SU-DHL-6 (cell line): ENCODE measurements around the gene ARF3.

ENCODE experiments used
- H2AFZ ChIP-seq: fragments of 200-600 bp; sonication (generic); 2 replicates; pipeline ENCODE4 v1.6.1; 2014; ENCODE audit warnings: low read depth, mild to moderate bottlenecking, moderate library complexity, mixed read lengths, antibody characterized with exemption, low read length; ENCODE audit not compliant: severe bottlenecking
- H3F3A ChIP-seq: fragments of 200-600 bp; shearing (Covaris generic); 2 replicates; pipeline ENCODE4 v1.6.0; 2016; ENCODE audit warnings: antibody characterized with exemption, mild to moderate bottlenecking; ENCODE audit not compliant: insufficient read depth
- H3K27ac ChIP-seq: fragments of 200-600 bp; sonication (generic); 2 replicates; pipeline ENCODE4 v1.5.1; 2016; ENCODE audit warnings: low read depth, mild to moderate bottlenecking, low read length, moderate library complexity, mixed read lengths
- H3K27me3 ChIP-seq: fragments of 200-600 bp; sonication (generic), shearing (Covaris generic); 2 replicates; pipeline ENCODE4 v1.6.0; 2014; ENCODE audit warnings: mild to moderate bottlenecking, low read length
- H3K36me3 ChIP-seq: fragments of 200-600 bp; sonication (generic); 2 replicates; pipeline ENCODE4 v1.6.1; 2014; ENCODE audit warnings: mild to moderate bottlenecking, low read length, mixed read lengths
- H3K4me2 ChIP-seq: fragments of 300-600, 200-600 bp; shearing (Covaris generic), sonication (generic); 2 replicates; pipeline ENCODE4 v1.6.0; 2014; ENCODE audit warnings: low read length, low read depth, mild to moderate bottlenecking; ENCODE audit not compliant: poor library complexity, severe bottlenecking
- H3K4me3 ChIP-seq: fragments of 200-600 bp; sonication (generic); 2 replicates; pipeline ENCODE4 v1.5.1; 2014; ENCODE audit warnings: antibody characterized with exemption, low read length, mild to moderate bottlenecking, mixed read lengths; ENCODE audit not compliant: insufficient read depth, poor library complexity, severe bottlenecking
- H3K79me2 ChIP-seq: fragments of 200-600 bp; sonication (generic); 2 replicates; pipeline ENCODE4 v1.6.1; 2014; ENCODE audit warnings: mild to moderate bottlenecking, low read length, moderate library complexity; ENCODE audit not compliant: insufficient read depth
- H3K9ac ChIP-seq: fragments of 200-600 bp; sonication (generic); 2 replicates; pipeline ENCODE4 v1.7.0; 2014; ENCODE audit warnings: mild to moderate bottlenecking, low read length
- H3K9me2 ChIP-seq: fragments of 200-600 bp; sonication (generic); replicated peaks from 2 replicates; pipeline ENCODE4 v1.6.1; 2014; ENCODE audit warnings: low read length; ENCODE audit not compliant: insufficient read depth
- H3K9me3 ChIP-seq: fragments of 200-600 bp; sonication (generic); 2 replicates; pipeline ENCODE4 v1.6.1; 2014; ENCODE audit warnings: low read length, mixed read lengths; ENCODE audit not compliant: insufficient read depth
- H4K20me1 ChIP-seq: fragments of 200-600 bp; sonication (generic); 2 replicates; pipeline ENCODE4 v1.6.1; 2014; ENCODE audit warnings: low read depth, mild to moderate bottlenecking, antibody characterized with exemption, low read length, moderate library complexity, mixed read lengths
- EZH2phosphoT487 ChIP-seq: fragments of 200-600 bp; sonication (generic), shearing (Covaris generic); conservative IDR thresholded peaks from 2 replicates; pipeline ENCODE4 v1.6.1; 2018; ENCODE audit warnings: mild to moderate bottlenecking, antibody characterized with exemption, low read length, moderate library complexity, mixed read lengths
- TF ChIP-seq, protein P1 (sequence below): fragments of 200-600 bp; sonication (generic); IDR thresholded peaks from one replicate; pipeline ENCODE4 v1.5.1; 2017; ENCODE audit warnings: antibody characterized with exemption, mild to moderate bottlenecking, low read length, moderate library complexity; ENCODE audit not compliant: insufficient read depth, poor library complexity, severe bottlenecking

ARF3 gene

DNA sequence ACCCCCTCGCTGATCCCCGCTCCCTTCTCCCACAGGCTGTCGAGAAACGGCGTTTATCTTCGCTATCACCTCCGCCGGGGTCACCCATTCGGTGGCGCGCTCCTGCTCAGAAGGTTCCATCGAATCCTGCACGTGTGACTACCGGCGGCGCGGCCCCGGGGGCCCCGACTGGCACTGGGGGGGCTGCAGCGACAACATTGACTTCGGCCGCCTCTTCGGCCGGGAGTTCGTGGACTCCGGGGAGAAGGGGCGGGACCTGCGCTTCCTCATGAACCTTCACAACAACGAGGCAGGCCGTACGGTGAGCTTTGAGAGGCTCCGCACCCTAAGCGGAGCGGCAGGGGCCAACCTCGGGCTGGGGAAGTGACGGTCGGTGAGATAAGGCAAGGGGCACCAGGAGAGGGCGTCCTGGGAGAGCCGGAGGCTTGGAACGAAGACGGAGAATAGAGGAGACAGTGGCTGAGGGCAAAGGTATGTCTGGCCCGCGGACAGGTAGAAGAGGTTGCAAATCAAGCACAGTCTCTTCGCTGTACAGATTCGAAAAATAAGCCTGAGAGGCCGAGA is 23.2 kb upstream of the ARF3 start:
- Histone ChIP-seq H2AFZ (no peak overlapping the region), H3K9me3 (no peaks in the 10 kb centered on the region), H3K9ac (no peak overlapping the region), H3K27ac (no peak overlapping the region), H3K4me3 (no peak overlapping the region), H3K9me2 (no peaks in the 10 kb centered on the region), H3K79me2 (no peaks in the 10 kb centered on the region), H3K36me3 (no peaks in the 10 kb centered on the region), H3F3A (no peaks in the 10 kb centered on the region), H3K4me2 (peak overlapping the region; percentile 29), H4K20me1 (no peaks in the 10 kb centered on the region), H3K27me3 (no peaks in the 10 kb centered on the region)
- TF ChIP-seq EZH2phosphoT487 = no peak
- TF ChIP-seq, protein P1, sequence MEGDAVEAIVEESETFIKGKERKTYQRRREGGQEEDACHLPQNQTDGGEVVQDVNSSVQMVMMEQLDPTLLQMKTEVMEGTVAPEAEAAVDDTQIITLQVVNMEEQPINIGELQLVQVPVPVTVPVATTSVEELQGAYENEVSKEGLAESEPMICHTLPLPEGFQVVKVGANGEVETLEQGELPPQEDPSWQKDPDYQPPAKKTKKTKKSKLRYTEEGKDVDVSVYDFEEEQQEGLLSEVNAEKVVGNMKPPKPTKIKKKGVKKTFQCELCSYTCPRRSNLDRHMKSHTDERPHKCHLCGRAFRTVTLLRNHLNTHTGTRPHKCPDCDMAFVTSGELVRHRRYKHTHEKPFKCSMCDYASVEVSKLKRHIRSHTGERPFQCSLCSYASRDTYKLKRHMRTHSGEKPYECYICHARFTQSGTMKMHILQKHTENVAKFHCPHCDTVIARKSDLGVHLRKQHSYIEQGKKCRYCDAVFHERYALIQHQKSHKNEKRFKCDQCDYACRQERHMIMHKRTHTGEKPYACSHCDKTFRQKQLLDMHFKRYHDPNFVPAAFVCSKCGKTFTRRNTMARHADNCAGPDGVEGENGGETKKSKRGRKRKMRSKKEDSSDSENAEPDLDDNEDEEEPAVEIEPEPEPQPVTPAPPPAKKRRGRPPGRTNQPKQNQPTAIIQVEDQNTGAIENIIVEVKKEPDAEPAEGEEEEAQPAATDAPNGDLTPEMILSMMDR = no peak

DNA sequence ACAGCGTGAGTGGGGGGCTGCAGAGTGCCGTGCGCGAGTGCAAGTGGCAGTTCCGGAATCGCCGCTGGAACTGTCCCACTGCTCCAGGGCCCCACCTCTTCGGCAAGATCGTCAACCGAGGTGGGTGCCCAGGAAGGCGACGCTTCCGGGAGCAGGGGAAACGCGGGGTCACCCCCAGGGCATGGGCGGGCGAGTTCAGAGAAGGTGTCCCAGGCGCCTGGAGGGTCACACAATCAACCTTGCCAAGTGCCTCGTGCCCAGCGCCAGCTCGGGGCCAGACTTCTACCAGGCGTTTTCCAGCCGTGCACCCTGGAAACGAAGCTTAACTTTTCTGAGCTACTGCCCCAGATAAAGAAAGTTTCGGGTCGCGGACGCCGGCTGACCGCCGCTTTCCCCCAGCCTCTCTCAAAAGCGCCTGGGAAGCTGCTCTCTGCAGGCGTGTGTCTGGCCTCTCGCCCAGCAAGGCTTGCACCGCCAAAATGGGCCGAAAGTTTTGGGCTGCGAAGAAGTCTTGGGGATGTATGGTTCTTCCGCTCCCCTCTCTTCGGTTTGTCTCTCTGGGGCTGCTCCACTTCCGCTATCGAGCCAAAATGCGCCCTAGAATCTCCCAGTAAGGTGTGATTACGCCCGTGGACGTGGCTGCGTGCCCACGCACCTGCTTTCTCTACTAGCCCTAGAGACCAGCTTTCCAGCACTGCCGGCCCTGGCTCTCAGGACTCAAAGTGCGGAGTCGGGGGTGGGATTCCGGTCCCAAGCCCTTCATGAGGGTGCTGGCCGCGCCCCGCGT is 22.5 kb upstream of the ARF3 start:
- H3K79me2 ChIP-seq = no peaks in the 10 kb centered on the region
- no peaks in the 10 kb centered on the region for H3K27me3 ChIP-seq
- no peaks in the 10 kb centered on the region for H3F3A ChIP-seq
- no peak overlapping the region for H3K27ac ChIP-seq
- H4K20me1 ChIP-seq = no peaks in the 10 kb centered on the region
- no peaks in the 10 kb centered on the region for H3K9me3 ChIP-seq
- H3K9me2 ChIP-seq = no peaks in the 10 kb centered on the region
- 0 out of 2 replicates have a peak overlapping the region, but pooled peaks have one; percentile 9 for H3K9ac ChIP-seq
- TF ChIP-seq, protein P1 = no peak
- no peak for TF ChIP-seq EZH2phosphoT487
- H3K36me3 ChIP-seq = no peaks in the 10 kb centered on the region
- H2AFZ ChIP-seq = peak overlapping the region; percentile 2
- H3K4me2 ChIP-seq = peak overlapping the region; percentile 29
- H3K4me3 ChIP-seq = no peak overlapping the region

DNA sequence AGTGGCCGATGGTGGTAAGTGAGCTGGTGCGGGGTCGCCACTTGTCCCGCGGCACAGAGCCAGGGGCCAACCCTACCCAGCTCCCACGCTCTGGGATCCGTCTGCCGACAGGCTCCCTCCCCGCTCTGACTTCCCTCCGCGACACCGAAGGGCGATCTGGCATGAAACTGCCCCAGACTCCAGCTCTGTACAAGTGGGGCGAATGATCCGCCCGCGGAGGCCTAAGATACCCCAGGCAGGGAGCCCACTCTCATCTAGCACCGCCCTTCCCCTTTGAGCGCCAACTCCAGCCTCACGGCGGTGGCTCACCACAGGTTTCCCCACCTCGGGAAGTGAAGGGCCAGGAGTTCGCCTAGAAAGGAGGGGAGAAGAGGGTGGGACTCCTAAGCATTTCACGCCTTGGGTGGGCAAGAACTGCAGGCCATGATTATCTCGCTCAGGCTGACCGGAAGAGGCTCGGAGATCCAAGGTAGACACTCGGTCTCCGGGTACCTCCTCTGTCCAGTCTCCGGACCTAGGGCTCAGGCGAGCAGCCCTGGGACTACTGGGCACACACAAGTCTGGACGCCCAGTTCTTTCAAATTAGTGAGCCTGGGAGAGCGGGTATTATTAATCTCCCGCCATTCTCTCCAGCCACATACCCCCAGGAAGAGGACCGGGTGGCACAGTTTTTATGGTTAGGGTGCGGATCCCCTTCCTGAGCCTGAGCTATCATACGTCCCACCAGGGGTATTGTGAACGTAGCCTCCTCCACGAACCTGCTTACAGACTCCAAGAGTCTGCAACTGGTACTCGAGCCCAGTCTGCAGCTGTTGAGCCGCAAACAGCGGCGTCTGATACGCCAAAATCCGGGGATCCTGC is 21.7 kb upstream of the ARF3 start:
- H3K4me3 ChIP-seq = no peak overlapping the region
- 0 out of 2 replicates have a peak overlapping the region, but pooled peaks have one; percentile 9 for H3K9ac ChIP-seq
- no peak overlapping the region for H2AFZ ChIP-seq
- TF ChIP-seq, protein P1 = no peak
- TF ChIP-seq EZH2phosphoT487 = no peak
- no peaks in the 10 kb centered on the region for H3K27me3 ChIP-seq
- no peaks in the 10 kb centered on the region for H3K9me3 ChIP-seq
- H4K20me1 ChIP-seq = no peaks in the 10 kb centered on the region
- H3K27ac ChIP-seq = no peak overlapping the region
- no peaks in the 10 kb centered on the region for H3K9me2 ChIP-seq
- H3F3A ChIP-seq = no peaks in the 10 kb centered on the region
- H3K4me2 ChIP-seq = peak overlapping the region; percentile 29
- H3K79me2 ChIP-seq = no peaks in the 10 kb centered on the region
- H3K36me3 ChIP-seq = no peaks in the 10 kb centered on the region
